GM21367 (cell line): ENCODE results near the gene SNX1.

ENCODE experiments used
- ATAC-seq: cut with Tn5 transposase; IDR thresholded peaks from one replicate; pipeline ENCODE4 v1.9.1; 2021; ENCODE audit not compliant: unreplicated experiment

SNX1 gene

DNA sequence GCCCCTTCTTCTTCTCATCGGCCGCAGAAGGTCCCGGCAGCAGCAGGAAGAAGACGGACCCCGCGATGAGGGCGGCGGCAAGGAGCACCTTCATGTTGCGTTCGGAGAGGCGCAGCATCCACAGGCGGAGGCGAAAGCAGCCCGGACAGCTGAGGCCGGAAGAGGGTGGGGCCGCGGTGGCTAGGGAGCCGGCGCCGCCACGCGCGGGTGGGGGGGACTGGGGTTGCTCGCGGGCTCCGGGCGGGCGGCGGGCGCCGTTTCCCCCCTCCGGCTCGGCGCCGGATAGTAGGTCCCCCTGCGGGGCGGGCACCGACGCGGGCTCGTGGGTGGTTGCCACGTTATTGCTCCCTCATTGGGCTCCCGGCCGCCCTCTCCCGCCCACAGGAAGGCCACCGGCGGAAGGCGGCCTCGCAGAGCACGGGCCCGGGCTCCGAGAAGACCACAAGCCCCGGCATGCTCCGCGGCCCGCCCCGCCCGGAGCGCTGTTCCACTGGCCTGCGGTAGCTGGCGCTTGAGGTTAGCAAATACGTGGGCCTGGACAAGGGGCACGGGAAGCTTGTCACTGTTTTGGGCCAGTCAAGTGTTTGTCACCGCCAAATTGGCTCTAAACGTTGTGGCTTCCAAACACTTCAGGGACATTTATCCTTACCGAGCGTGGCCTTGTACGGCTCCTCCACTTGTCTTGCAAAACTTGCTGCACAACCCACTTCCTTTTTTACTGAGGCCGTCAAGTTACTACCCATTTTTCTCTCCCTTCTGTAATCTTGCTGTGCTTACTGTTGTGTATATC is 67.3 kb downstream of the SNX1 start, which contains the start of gene PPIB:
Gene PPIB (minus strand): TSS at position 154 of the 790 bp plus-strand sequence. CDS start 36 bp downstream, at position 118.
- peak; percentile 84 for ATAC-seq

DNA sequence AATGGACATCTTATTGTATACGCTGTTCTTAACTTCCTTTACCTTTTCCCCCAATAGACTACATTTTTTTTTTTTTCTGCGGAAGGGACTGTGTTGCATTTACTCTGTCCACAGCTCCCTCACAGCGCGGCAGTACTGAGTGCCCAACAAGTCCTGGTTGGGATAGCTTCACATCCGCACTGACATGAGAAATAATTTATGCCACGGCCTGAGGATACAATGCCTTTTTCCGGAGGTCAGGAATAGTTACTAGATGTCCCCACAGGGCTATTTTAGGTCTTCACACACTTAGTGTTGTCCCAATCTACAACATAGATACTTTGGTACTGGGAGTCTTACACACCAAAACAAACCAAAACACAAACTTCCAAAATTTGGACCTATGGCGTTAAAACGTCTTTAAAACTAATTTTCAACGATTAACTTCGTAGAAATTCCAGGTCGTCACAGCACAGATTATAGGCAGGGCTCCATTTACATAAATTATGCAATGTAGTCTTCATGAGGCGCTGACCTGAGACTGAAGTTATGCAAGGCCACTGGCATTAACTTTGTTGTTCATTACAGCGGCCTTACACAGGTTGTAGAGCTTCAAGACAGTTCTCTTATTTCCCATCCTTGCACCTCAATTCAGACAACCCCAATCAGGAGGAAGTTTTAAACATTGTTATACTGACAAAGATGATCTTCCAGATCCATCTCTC is 68.0 kb downstream of the SNX1 start:
- peak; percentile 12 for ATAC-seq

DNA sequence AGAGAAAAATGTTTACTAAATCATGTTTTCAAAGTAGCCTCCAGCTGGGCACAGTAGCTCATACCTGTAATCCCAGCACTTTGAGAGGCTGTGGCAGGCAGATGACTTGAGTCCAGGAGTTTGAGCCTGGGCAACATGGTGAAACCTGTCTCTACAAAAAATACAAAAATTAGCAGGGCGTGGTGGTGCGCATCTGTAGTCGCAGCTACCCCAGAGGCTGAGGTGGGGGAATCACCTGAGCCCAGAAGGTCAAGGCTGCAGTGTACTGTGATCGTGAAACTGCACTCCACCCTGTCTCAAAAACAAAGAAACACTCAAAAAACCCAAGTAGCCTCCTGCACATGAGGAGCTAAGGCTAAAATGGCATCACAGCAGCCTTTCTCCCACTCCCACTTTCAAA is 68.7 kb downstream of the SNX1 start:
- ATAC-seq: no peak

DNA sequence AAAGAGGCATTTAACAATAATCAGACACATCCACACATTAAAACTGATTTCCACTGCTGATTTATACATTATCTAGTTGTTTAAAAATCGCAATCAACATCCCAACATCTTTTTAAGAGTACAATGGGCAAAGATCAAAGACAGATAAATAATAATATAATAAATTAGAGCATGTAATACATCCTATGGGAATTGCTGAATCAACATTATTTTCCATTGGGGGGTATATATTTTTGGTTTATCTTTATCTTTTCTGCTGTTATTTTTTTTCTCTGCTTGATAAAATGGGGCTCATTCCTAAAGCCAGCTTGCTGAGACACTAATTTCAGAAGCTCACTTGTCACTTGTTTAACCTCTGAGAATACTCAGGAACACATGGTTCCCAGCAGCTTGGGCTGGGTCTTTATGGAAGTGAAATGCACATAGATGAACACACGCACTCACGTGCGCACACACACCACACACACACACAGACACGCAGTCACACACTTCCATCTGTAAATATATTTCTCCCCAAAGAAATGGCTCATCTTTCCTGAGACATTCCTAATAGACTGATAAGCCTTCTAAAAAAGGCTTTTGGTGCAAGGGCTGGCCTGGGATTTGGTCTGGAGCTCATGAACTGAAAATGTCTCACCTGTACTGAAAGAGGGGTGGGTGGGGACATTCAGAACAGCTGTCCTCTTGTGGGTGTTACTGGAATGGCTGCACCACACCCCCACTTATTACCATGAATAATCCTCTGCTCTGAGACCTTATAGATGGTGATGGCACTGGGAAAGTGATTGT is 70.5 kb downstream of the SNX1 start:
- ATAC-seq: no peak

DNA sequence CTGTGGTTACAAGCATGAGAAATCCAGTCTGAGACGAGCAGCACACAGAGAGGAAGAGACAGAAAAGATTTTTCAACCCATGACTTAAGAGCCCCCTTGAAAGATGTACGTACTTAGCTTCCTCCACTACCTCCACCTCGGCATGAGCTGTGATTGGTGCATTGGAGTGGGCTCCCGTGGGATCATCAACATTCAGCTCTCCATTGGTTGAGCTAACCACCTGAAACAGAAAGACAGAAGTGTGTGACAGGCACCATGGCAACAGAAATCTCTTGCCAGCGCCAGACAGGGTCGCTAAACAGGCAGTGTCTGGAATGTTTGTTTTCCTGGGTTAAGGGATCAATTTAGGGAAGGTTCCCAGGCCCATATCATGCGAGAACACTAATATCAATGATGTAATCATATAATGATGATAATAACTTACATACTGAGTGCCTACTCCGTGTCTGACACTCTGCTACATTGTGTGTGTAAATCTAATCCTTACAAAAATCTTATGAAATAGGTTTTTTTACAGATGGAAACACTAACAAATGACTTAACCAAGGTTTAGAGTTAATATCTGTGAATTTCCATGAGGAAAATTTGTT is 84.5 kb downstream of the SNX1 start:
- no peak for ATAC-seq

DNA sequence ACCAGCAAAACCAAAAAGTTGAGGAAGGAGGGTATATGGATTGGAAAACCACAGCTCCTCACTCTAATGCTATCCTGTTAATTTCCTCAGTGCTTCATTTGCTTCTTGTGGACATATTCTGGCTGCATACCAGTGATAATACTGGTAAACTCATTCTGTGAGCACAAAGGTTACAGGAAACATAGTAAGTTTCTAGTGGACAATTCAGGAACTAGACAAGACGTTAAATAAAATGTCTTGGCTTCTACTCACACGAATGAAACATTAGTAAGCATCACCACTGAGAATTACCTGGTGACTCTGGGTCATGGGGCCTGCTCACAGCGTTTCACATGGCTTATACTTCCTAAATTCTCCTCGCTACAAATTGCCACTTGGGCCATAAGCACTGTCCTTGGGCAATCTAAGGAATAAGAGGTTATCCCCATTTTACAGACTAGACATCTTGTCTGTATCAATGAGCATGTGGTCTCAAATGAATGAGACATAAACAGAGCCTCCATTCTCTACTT is 87.1 kb downstream of the SNX1 start:
- no peak for ATAC-seq

DNA sequence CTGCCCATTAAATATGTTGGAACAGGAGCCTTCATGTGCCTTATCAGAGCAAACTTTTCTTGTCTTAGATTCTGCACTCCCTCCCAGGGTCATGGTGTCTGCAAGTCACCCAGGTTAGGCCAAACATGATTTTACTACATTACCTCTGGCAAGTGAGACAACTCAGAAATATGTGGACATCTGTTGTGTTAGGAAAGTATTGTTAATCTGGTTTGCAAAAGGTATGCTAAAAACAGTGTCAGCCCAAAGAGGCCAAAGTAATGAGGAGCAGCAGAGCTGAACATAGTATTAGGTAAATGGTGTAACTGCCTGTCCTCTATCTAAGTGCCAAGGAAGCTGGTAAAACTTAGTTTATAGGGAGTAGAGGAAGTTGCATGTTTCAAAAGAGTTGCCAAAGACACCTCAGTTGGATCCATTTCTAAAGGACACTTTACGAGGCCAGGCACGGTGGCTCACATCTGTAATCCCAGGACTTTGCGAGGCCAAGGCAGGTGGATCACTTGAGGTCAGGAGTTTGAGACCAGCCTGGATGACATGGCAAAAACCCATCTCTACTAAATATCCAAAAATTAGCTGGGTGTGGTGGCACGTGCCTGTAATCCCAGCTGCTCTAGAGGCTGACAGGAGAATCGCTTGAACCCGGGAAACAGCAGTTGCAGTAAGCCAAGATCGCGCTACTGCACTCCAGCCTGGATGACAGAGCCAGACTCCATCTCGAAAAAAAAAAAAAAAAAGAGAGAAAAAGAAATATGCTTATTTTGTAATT is 89.5 kb downstream of the SNX1 start:
- no peak for ATAC-seq

DNA sequence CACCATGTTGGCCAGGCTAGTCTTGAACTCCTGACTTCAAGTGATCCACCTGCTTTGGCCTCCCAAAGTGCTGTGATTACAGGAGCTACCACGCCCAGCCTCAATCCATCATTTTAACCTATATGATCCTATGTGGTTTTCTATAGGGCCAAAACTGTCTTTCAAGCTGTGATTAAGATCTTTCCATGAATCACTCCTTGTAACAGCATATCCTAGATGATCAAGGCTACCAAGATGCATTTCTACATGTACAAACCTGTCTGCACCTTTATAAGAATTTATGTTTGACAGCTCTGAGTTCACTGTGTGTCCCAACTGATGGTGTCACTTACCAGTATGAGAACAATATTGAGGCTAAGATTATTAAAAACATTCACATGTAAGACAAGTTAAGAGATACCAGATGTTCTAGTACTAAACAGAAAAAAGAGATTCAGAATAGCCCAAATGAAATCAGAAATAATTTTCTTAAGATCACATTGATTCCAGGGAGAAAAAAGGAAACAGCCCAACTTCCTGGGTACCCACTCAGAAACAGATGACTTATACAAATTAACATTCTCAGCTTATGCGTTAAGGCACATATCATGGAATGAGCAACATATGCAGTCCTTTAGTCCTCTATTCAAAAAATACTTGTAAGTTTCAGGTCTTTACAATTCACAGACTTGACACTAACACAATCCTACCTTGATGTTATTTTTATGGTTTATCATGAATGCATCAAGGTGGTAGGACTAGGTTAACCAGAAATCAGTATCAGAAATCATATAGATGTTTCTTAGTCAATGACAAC is 91.8 kb downstream of the SNX1 start:
- no peak for ATAC-seq
